GM18861 (cell line): Measurements from ENCODE around the gene MOCS1.

Experiments
- ATAC-seq: cut with Tn5 transposase; IDR thresholded peaks from one replicate; pipeline ENCODE4 v1.9.1; 2021; ENCODE audit not compliant: unreplicated experiment

MOCS1 gene

GRCh38 chr6:39950125-39950720, 16.0 kb upstream of the MOCS1 start:
- no peak for ATAC-seq

GRCh38 chr6:39948199-39948791, 14.0 kb upstream of the MOCS1 start:
- no peak for ATAC-seq

GRCh38 chr6:39947611-39948068, 13.4 kb upstream of the MOCS1 start:
- no peak for ATAC-seq

GRCh38 chr6:39945626-39946025, 11.4 kb upstream of the MOCS1 start:
- ATAC-seq, result no peak

- no peak for ATAC-seq
These were observed 8.8 kb upstream of the MOCS1 start for GRCh38 chr6:39942903-39943580.

GRCh38 chr6:39941820-39942219, 7.6 kb upstream of the MOCS1 start:
- ATAC-seq, result no peak

GRCh38 chr6:39941138-39941537, 6.9 kb upstream of the MOCS1 start:
- ATAC-seq, result no peak

- no peak for ATAC-seq
These were observed 4.8 kb upstream of the MOCS1 start for GRCh38 chr6:39938773-39939654.

GRCh38 chr6:39937686-39938333, 3.5 kb upstream of the MOCS1 start:
- no peak for ATAC-seq

- no peak for ATAC-seq
These were observed 2.6 kb upstream of the MOCS1 start for GRCh38 chr6:39936857-39937256.

GRCh38 chr6:39935241-39935640, 979 bp upstream of the MOCS1 start:
- ATAC-seq, result no peak

- no peak for ATAC-seq
These were observed 562 bp downstream of the MOCS1 start for GRCh38 chr6:39933669-39934130.

GRCh38 chr6:39932386-39932910, 1.8 kb downstream of the MOCS1 start:
- ATAC-seq, result no peak

- ATAC-seq, result no peak
These were observed 2.7 kb downstream of the MOCS1 start for GRCh38 chr6:39931607-39932006.

- ATAC-seq, result no peak
These were observed 3.7 kb downstream of the MOCS1 start for GRCh38 chr6:39930540-39930939.

GRCh38 chr6:39929733-39930461, 4.4 kb downstream of the MOCS1 start:
- no peak for ATAC-seq

- no peak for ATAC-seq
These were observed 5.1 kb downstream of the MOCS1 start for GRCh38 chr6:39929039-39929732.

GRCh38 chr6:39927159-39927558, 7.1 kb downstream of the MOCS1 start:
- no peak for ATAC-seq

- ATAC-seq, result no peak
These were observed 7.6 kb downstream of the MOCS1 start for GRCh38 chr6:39926668-39927067.
